SU-DHL-6 (cell line): Measurements from ENCODE around the gene CERKL.
"Not testable (repeated sequence)": the region's sequence is repeated elsewhere in the genome, so short reads cannot be mapped to it uniquely, and the experiment has no call there.

ENCODE experiments used
- H2AFZ ChIP-seq: fragments of 200-600 bp; sonication (generic); 2 replicates; pipeline ENCODE4 v1.6.1; 2014; ENCODE audit warnings: low read depth, mild to moderate bottlenecking, moderate library complexity, mixed read lengths, antibody characterized with exemption, low read length; ENCODE audit not compliant: severe bottlenecking
- H3F3A ChIP-seq: fragments of 200-600 bp; shearing (Covaris generic); 2 replicates; pipeline ENCODE4 v1.6.0; 2016; ENCODE audit warnings: antibody characterized with exemption, mild to moderate bottlenecking; ENCODE audit not compliant: insufficient read depth
- H3K27ac ChIP-seq: fragments of 200-600 bp; sonication (generic); 2 replicates; pipeline ENCODE4 v1.5.1; 2016; ENCODE audit warnings: low read depth, mild to moderate bottlenecking, low read length, moderate library complexity, mixed read lengths
- H3K27me3 ChIP-seq: fragments of 200-600 bp; sonication (generic), shearing (Covaris generic); 2 replicates; pipeline ENCODE4 v1.6.0; 2014; ENCODE audit warnings: mild to moderate bottlenecking, low read length
- H3K36me3 ChIP-seq: fragments of 200-600 bp; sonication (generic); 2 replicates; pipeline ENCODE4 v1.6.1; 2014; ENCODE audit warnings: mild to moderate bottlenecking, low read length, mixed read lengths
- H3K4me2 ChIP-seq: fragments of 300-600, 200-600 bp; shearing (Covaris generic), sonication (generic); 2 replicates; pipeline ENCODE4 v1.6.0; 2014; ENCODE audit warnings: low read length, low read depth, mild to moderate bottlenecking; ENCODE audit not compliant: poor library complexity, severe bottlenecking
- H3K4me3 ChIP-seq: fragments of 200-600 bp; sonication (generic); 2 replicates; pipeline ENCODE4 v1.5.1; 2014; ENCODE audit warnings: antibody characterized with exemption, low read length, mild to moderate bottlenecking, mixed read lengths; ENCODE audit not compliant: insufficient read depth, poor library complexity, severe bottlenecking
- H3K79me2 ChIP-seq: fragments of 200-600 bp; sonication (generic); 2 replicates; pipeline ENCODE4 v1.6.1; 2014; ENCODE audit warnings: mild to moderate bottlenecking, low read length, moderate library complexity; ENCODE audit not compliant: insufficient read depth
- H3K9ac ChIP-seq: fragments of 200-600 bp; sonication (generic); 2 replicates; pipeline ENCODE4 v1.7.0; 2014; ENCODE audit warnings: mild to moderate bottlenecking, low read length
- H3K9me2 ChIP-seq: fragments of 200-600 bp; sonication (generic); replicated peaks from 2 replicates; pipeline ENCODE4 v1.6.1; 2014; ENCODE audit warnings: low read length; ENCODE audit not compliant: insufficient read depth
- H3K9me3 ChIP-seq: fragments of 200-600 bp; sonication (generic); 2 replicates; pipeline ENCODE4 v1.6.1; 2014; ENCODE audit warnings: low read length, mixed read lengths; ENCODE audit not compliant: insufficient read depth
- H4K20me1 ChIP-seq: fragments of 200-600 bp; sonication (generic); 2 replicates; pipeline ENCODE4 v1.6.1; 2014; ENCODE audit warnings: low read depth, mild to moderate bottlenecking, antibody characterized with exemption, low read length, moderate library complexity, mixed read lengths
- CTCF ChIP-seq: fragments of 200-600 bp; sonication (generic); IDR thresholded peaks from one replicate; pipeline ENCODE4 v1.5.1; 2017; ENCODE audit warnings: antibody characterized with exemption, mild to moderate bottlenecking, low read length, moderate library complexity; ENCODE audit not compliant: insufficient read depth, poor library complexity, severe bottlenecking
- EZH2phosphoT487 ChIP-seq: fragments of 200-600 bp; sonication (generic), shearing (Covaris generic); conservative IDR thresholded peaks from 2 replicates; pipeline ENCODE4 v1.6.1; 2018; ENCODE audit warnings: mild to moderate bottlenecking, antibody characterized with exemption, low read length, moderate library complexity, mixed read lengths

The CERKL gene

GRCh38 chr2:181656450-181657291 is at the start of gene CERKL:
TSS of gene CERKL (minus strand) at chr2:181657105. CDS start at chr2:181657006, 99 bp downstream.
- H3K4me2 ChIP-seq, result peak within 1 kb of the TSS; percentile 40
- no peaks in the 10 kb centered on the region for H3K9me2 ChIP-seq
- peak within 1 kb of the TSS; percentile 25; the same call in 1 of the 2 replicates for H3K9ac ChIP-seq
- no peaks in the 10 kb centered on the region for H3K27me3 ChIP-seq
- H3K36me3 ChIP-seq, result no peaks in the 10 kb centered on the region
- H4K20me1 ChIP-seq, result no peaks in the 10 kb centered on the region
- no peak within 1 kb of the TSS for H3K27ac ChIP-seq
- H3F3A ChIP-seq, result no peaks in the 10 kb centered on the region
- peak within 1 kb of the TSS; percentile 40 for H3K4me3 ChIP-seq
- H2AFZ ChIP-seq, result peak within 1 kb of the TSS; percentile 36
- no peaks in the 10 kb centered on the region for H3K79me2 ChIP-seq
- TF ChIP-seq CTCF (no peak), EZH2phosphoT487 (no peak)
- H3K9me3 ChIP-seq, result no peaks in the 10 kb centered on the region

GRCh38 chr2:181702519-181702918 is 45.6 kb upstream of the CERKL start:
- not testable (repeated sequence) for H3K9me2 ChIP-seq, H3K27me3 ChIP-seq, H3K36me3 ChIP-seq, H2AFZ ChIP-seq, H4K20me1 ChIP-seq, H3K4me2 ChIP-seq, H3K27ac ChIP-seq, H3K79me2 ChIP-seq, H3K9me3 ChIP-seq, H3F3A ChIP-seq, H3K9ac ChIP-seq, H3K4me3 ChIP-seq

GRCh38 chr2:181698223-181698622 is 41.3 kb upstream of the CERKL start:
- Histone ChIP-seq H3K36me3 (no peaks in the 10 kb centered on the region), H3K27me3 (no peaks in the 10 kb centered on the region), H4K20me1 (no peaks in the 10 kb centered on the region), H3F3A (no peaks in the 10 kb centered on the region), H3K4me2 (no peak overlapping the region), H3K4me3 (no peak overlapping the region), H3K27ac (no peak overlapping the region), H2AFZ (no peak overlapping the region), H3K9me3 (no peaks in the 10 kb centered on the region), H3K9me2 (no peaks in the 10 kb centered on the region), H3K9ac (no peak overlapping the region), H3K79me2 (no peaks in the 10 kb centered on the region)
- TF ChIP-seq CTCF, result no peak
- no peak for TF ChIP-seq EZH2phosphoT487

GRCh38 chr2:181697571-181697970 is 40.7 kb upstream of the CERKL start:
- Histone ChIP-seq H3K27me3 (no peaks in the 10 kb centered on the region), H3K9me3 (no peaks in the 10 kb centered on the region), H3K27ac (no peak overlapping the region), H3K4me2 (no peak overlapping the region), H3K4me3 (no peak overlapping the region), H4K20me1 (no peaks in the 10 kb centered on the region), H3F3A (no peaks in the 10 kb centered on the region), H3K79me2 (no peaks in the 10 kb centered on the region), H3K9ac (no peak overlapping the region), H3K36me3 (no peaks in the 10 kb centered on the region), H3K9me2 (no peaks in the 10 kb centered on the region), H2AFZ (no peak overlapping the region)
- TF ChIP-seq CTCF, result no peak
- no peak for TF ChIP-seq EZH2phosphoT487
